Endometrial microvascular endothelial cells (primary cell): ENCODE results near the gene ANKRD34A. TPM values are rescaled to one million over a fixed set of nuclear protein-coding genes. Genes with fewer than 3 reads are reported as not detected.

Experiments used
- in situ Hi-C: cut with HindIII; loops from 2 replicates; pipeline ENCODE4 v1.10.0; 2017; ENCODE audit warnings: low sequenced_read_pairs, low pct_unique_long_range_greater_than_20kb; ENCODE audit errors: inconsistent ontology term
- total RNA-seq: library from RNA; depleted of rRNA; stranded (reverse); fragments of >200 nt; gene quantifications from one replicate; pipeline ENCODE4 v1.2.3, GENCODE V29; 2015; ENCODE audit errors: inconsistent ontology term

The ANKRD34A gene
- total RNA-seq, 1 donor from 2014 or later: 0.46 TPM

DNA sequence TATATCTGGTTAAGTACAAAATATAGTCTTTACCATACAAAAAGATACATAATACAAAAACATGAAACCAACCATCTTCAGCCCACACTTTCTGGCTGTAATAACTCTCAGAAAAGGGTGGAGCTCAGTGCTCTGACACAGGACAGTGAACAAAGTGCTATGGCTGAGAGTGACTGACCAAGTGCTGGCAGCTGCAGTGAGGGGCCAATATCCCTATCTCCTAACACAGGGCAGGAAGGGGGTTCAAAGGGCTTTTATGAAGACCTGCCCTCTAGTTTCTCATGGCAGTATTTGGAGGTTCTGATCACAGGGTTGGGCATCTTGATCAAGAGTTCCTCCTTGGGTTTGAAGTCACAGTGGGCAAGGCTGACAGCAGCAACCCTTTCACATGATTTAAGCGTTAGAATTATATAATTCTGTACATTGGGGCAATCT, 28.1 kb upstream of the ANKRD34A start:
- in situ Hi-C loops: no loop called here

DNA sequence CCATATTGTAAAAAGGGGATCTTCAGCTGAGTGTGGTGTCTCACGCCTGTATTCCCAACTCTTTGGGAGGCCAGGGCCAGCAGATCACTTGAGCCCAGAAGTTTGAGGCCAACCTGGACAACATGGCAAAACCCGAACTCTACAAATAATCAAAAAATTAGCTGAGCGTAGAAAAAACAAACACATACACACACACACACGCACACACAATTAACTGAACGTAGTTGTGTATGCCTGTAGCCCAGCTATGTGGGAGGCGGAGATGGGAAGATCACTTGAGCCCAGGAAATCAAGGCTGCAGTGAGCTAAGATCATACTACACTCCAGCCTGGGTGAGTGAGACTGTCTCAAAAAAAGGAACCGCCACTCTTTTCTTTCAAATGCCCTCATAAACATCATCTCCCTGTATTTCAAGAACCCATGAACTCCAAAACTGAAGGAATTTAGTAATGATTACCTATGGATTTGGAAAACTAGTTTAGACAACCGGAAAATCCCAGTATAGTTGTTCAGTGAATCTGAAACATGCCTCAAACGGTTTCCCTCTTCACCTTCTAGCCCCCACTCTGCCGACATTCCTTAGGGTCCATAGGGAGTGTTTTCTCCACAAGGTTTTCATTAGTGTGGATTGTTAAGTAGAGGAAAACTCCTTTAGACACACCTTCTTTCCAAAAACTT, 27.5 kb upstream of the ANKRD34A start:
- in situ Hi-C loops: no loop called here

DNA sequence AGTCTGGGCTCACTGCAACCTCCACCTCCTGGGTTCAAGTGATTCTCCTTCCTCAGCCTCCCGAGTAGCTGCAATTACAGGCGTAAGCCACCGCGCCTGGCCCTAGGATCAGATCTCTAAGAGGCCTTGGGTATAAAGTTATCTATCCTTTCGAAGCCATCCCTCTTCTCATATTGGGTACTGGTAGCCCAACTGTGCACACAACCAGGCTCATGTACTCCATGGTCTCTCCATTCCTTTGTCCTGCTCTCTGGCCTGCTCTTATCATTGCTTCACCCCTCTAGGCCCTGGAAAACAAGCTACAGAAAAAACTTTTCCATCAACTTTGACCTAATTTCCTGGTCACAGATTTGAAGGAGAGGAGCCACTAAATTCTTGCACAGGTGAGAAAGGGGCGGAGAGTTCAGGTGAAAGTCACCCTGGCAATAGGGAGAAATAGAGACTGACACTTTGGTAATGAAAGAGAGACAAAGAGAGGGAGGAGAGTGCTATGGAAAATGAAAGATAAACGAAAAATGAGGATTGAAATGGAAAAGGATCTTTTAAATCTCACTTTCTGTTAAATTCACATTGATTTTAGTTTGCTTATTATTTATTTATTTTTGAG, 26.0 kb upstream of the ANKRD34A start:
- in situ Hi-C loops: no loop called here

DNA sequence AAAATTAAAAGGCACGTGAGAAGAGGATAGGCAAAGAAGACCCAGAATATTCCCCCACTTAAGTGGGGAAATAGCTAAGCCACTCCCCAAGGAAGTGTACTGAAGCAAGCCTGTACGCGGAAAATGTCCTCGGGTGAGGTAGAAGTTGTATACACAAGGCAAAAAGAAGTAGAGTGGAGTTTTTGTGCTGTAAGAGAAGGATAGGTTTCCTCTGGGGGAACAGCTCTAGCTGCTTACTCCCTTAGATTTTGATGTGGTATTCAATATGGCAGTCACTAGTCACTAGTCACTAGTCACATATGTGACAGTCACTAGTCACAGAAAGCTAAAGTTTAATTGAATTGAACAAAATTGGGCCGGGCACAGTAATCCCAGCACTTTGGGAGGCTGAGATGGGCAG, 24.4 kb upstream of the ANKRD34A start:
- in situ Hi-C loops: no loop called here

DNA sequence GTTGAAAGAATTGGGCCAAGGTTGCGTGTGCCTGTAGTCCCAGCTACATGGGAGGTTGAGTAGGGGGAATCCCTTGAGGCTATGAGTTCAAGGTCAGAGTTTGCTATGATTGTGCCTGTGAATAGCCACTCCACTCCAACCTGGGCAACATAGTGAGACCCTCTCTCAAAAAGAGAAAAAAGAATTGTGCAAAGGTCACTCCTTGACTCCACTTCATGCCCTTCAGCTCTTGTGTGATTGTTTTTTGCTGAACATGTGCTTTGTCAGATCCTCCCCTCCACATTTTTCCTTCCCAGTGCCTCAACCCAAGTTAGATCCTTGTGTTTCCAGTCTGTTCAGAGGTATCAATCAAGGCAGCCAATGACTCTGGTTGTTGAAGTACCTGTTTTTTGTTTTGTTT, 23.6 kb upstream of the ANKRD34A start:
- in situ Hi-C loops: no loop called here

GRCh38 chr1:145986551-145986950, 22.2 kb upstream of the ANKRD34A start:
- in situ Hi-C loops: no loop called here

DNA sequence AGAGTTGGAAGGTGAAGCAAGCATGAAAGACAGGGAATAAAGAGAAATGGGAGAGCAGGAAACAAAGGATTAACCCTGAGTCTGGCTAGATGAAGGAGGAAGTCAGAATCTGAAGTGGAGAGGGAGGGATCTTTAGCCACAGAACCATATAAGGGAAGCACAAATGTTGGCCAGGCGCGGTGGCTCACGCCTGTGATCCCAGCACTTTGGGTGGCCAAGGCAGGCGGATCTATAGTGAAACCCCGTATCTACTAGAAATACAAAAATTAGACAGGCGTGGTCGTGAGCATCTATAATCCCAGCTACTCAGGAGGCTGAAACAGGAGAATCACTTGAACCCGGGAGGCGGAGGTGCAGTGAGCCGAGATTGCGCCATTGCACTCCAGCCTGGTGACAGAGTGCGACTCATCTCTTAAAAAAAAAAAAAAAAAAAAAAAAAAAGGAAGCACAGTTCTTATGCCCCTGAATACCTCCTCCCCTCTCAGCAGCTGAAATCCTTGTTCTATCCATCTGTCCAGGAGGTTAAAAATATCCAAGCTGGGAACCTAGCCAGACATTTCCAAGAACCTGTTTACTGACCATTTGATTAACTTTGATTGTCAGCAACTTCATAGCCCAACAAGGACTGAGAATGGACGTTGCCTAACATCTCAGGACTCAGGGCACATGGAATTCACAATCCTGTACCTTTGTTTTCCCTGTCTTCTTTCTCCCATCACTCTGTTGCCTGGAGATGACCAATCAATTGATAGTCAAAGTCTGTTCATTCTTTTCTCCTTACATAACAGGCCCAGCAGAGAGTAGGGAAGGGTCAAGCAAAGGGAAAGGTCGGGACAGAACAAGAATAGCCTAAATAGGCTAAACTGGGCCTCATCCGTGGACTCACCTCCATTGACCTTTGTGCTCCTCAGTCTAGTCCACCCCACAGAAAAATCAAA, 21.4 kb upstream of the ANKRD34A start:
- in situ Hi-C loops: no loop called here

GRCh38 chr1:145985129-145985501, 20.7 kb upstream of the ANKRD34A start:
- in situ Hi-C loops: no loop called here

DNA sequence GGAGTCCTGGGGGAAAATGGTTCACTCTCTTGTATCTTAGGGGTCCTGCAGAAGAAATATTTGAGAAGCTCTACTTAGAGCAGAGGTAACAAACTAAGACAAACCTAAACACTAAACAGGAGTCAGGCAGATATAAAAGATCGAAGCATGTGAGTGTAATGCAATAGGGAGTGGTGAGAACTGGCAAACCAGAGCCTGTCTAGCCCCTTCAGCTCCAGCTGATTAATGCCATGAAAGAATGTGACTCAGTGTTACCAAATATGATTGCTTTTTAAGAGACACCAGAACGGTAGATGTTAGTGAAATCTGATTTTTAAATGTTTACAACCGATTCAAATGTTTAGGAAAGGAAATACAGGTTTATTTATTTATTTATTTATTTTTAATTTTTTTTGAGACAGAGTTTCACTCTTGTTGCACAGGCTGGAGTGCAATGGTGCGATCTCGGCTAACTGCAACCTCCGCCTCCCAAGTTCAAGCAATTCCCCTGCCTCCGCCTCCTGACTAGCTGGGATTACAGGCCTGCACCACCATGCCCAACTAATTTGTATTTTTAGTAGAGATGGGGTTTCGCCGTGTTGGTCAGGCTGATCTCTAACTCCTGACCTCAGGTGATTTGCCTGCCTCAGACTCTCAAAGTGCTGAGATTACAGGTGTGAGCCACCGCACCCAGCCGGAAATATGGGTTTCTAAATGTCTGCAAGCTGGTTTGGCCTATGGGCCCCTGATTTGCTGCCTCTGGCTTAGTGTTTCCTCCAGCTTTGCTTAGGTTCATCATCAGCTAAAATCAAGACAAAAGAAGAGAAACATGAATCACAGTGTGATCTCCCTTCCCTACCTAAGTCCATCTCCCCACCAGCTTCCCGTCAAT, 19.8 kb upstream of the ANKRD34A start:
- in situ Hi-C loops: no loop called here

DNA sequence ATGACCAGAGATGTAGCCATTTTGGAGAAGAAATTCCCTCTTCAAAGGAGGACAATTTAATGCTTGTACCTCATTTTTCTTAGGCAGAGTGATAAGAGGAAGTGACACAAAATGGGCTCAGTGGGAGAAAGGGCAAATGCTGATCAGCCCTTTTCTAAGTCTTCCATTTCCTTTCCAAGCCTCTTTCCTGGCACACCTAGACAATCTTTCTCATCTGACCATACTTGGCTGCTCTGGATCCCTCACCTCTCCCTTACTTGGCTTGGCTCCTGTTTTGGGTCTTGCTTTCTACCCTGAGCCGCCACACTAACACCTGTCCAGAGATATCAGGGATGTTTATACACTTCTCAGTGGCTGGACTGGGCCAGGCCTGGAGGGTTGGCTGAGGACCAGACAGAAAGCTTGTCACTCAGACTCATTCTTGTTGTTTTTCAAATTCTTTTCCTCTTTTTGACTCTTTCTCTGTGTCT, 18.9 kb upstream of the ANKRD34A start:
- in situ Hi-C loops: no loop called here

GRCh38 chr1:145982010-145982723, 17.8 kb upstream of the ANKRD34A start:
- in situ Hi-C loops: no loop called here

- in situ Hi-C loops: no loop called here
Measured at GRCh38 chr1:145980457-145980994, 16.2 kb upstream of the ANKRD34A start.

DNA sequence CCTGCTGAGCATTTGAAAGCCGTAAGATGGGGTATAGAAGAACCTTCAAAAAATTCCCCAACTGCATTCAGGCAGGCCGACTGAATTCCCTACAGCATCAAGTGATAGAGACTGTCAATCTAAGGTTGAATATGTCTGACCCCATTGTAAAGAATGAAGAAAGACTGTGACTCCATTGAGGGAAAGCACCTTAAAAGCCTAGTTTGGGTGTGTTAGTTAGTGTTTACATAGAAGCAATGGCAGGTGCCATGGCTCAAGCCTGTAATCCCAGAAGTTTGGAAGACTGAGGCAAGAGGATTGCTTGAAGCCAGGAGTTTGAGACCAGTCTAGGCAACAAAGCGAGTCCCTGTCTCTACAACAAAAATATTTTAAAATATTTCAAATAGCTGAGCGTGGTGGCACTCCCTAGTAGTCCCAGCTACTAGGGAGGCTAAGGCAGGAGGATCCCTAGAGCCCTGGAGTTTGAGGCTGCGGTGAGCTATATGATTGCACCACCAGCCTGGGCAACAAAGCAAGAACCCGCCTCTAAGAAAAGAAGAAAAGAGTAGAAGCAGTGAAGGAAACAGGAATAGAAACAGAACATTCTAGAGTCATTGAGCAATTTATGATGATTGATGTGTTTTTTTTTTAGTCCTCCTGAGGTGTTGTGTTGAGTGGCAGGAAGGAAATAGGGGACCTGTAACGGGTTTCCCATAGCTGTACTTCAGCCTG, 15.5 kb upstream of the ANKRD34A start:
- in situ Hi-C loops: no loop called here

DNA sequence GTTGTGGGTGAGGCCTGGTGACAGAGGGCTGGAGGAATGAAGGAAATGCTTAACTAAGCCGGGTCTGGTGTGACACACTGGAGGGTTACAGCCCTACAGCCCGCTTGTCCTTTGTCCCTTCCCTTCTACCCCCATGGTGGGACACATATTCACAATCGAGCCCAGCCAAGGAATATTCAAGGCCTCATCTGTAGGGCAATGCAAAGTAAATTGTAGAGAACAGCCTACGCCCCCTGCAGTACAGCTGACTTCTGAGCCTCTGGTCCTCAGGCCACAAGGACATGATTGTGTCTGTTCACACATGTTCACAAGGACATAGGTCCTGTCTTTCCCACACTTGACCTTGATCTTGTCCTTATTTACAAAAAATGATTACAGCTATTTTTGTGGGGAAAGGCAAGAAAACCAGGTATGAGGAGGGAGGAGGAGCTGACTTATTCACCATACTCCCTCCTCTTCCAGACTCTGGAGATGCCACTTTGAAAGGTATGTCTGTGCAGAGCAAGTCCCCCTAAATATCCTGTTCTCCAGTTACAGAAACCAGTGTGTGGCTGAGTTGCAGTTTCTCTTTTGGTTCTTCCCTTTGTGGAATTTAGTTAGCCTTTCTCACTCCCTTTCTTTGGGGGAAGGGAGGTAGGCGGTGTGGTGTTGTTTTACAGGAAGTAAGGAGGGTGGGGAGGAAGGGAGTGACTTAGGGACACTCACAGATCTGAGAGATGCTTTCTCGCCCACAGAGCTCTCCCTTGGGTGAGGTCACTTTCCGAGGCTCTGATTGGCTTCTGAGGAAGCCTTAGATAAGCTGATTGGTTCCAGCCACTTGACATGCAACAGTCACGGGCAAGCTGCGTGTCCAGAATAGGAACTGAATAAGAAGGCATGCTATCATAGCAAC, 14.7 kb upstream of the ANKRD34A start:
- in situ Hi-C loops: no loop called here

- in situ Hi-C loops: no loop called here
Measured at GRCh38 chr1:145978471-145978853, 14.1 kb upstream of the ANKRD34A start.
